B cell (primary cell): ENCODE data around the gene LMO7. TPM values are rescaled to one million over a fixed set of nuclear protein-coding genes. Genes with fewer than 3 reads are reported as not detected.

ENCODE experiments used
- ATAC-seq: fragments of 200-7000 bp; cut with Tn5 transposase; one replicate; pipeline ENCODE4 v1.10.0; 2021; ENCODE audit warnings: low read depth, mild to moderate bottlenecking, moderate number of reproducible peaks, moderate library complexity
- CTCF ChIA-PET: fragments of 350-600 bp; sonication (Branson Sonifier 250); formaldehyde crosslinking; loops from one replicate; lab custom pipeline; 2021; ENCODE audit warnings: antibody characterized with exemption, inconsistent platforms; lab: Charles Lee
- POLR2A ChIA-PET: fragments of 350-600 bp; sonication (Branson Sonifier 250); formaldehyde crosslinking; loops from one replicate; lab custom pipeline; 2021; ENCODE audit warnings: antibody characterized with exemption; lab: Charles Lee
- DNase-seq: peaks from one replicate; pipeline ENCODE4 v3.0.0; 2013
- H2AFZ ChIP-seq: 2 replicates; pipeline ENCODE4 v1.6.1; 2012; ENCODE audit warnings: mild to moderate bottlenecking, low read depth, low read length; ENCODE audit not compliant: insufficient read depth, poor library complexity, severe bottlenecking
- H3K27ac ChIP-seq, 2 donors: 1 replicate in 1 of 2; 2 replicates in 1 of 2; pipeline ENCODE4 v1.5.1; 2012 to 2013; ENCODE audit warnings: low read length in 2 of 2, mild to moderate bottlenecking in 2 of 2, moderate library complexity in 1 of 2
- H3K27me3 ChIP-seq, 4 experiments: fragments of 200-600 bp in 1 of 4; sonication (generic) in 1 of 4; replicated peaks in 1 of 4; 1 replicate in 2 of 4; 2 replicates in 2 of 4; pipeline versions ENCODE4 v1.6.1 to v1.7.0; 2013 to 2016; ENCODE audit warnings: low read length in 3 of 4, mild to moderate bottlenecking in 2 of 4, mixed read lengths in 1 of 4, moderate library complexity in 1 of 4; ENCODE audit not compliant: insufficient read depth in 4 of 4, control insufficient read depth in 3 of 4; ENCODE audit errors: control extremely low read depth in 1 of 4
- H3K36me3 ChIP-seq, 2 experiments: replicated peaks in 1 of 2; 1 replicate in 1 of 2; 2 replicates in 1 of 2; pipeline versions ENCODE4 v1.6.1 to v1.7.1; 2013; ENCODE audit warnings: low read length in 1 of 2; ENCODE audit not compliant: insufficient read depth in 2 of 2, control insufficient read depth in 1 of 2; ENCODE audit errors: control extremely low read depth in 1 of 2, extremely low read depth in 1 of 2
- H3K4me1 ChIP-seq, 2 donors: fragments of 200-600 bp in 1 of 2; sonication (generic) in 1 of 2; 1 replicate in 1 of 2; 2 replicates in 1 of 2; pipeline versions ENCODE4 v1.5.1 to v1.6.1; 2013 to 2017; ENCODE audit warnings: low read length in 2 of 2; ENCODE audit not compliant: control insufficient read depth in 2 of 2, insufficient read depth in 2 of 2
- H3K4me2 ChIP-seq: replicated peaks from 2 replicates; pipeline ENCODE3; 2012; ENCODE audit warnings: mild to moderate bottlenecking, low read depth, low read length; ENCODE audit not compliant: poor library complexity, severe bottlenecking
- H3K4me3 ChIP-seq, 5 experiments: fragments of 200-600 bp in 1 of 5; sonication (generic) in 1 of 5; 1 replicate in 3 of 5; 2 replicates in 2 of 5; pipeline versions ENCODE4 v1.5.1 to v1.7.0; 2011 to 2016; ENCODE audit warnings: low read length in 4 of 5, mild to moderate bottlenecking in 4 of 5, low read depth in 2 of 5, control low read depth in 1 of 5, moderate library complexity in 1 of 5; ENCODE audit not compliant: insufficient read depth in 1 of 5; ENCODE audit errors: control extremely low read depth in 1 of 5, extremely low read depth in 1 of 5
- H3K79me2 ChIP-seq: fragments of 200-600 bp; sonication (generic); one replicate; pipeline ENCODE4 v1.6.0; 2016; ENCODE audit warnings: low read length; ENCODE audit not compliant: control insufficient read depth, insufficient read depth
- H3K9ac ChIP-seq: fragments of 200-600 bp; sonication (generic); 2 replicates; pipeline ENCODE4 v1.6.1; 2017; ENCODE audit warnings: mild to moderate bottlenecking, low read length, moderate library complexity
- H3K9me3 ChIP-seq, 3 donors: one replicate each; pipeline versions ENCODE4 v1.6.1 to v1.7.1; 2013; ENCODE audit warnings: low read length in 2 of 3; ENCODE audit not compliant: control insufficient read depth in 2 of 3, insufficient read depth in 1 of 3; ENCODE audit errors: control extremely low read depth in 1 of 3
- H4K20me1 ChIP-seq: 2 replicates; pipeline ENCODE4 v1.6.0; 2012; ENCODE audit warnings: mild to moderate bottlenecking, low read length; ENCODE audit not compliant: insufficient read depth, control insufficient read depth, poor library complexity, severe bottlenecking
- H3K27ac Mint-ChIP-seq: one replicate; pipeline ENCODE4 v1.8.0; 2021; ENCODE audit warnings: mixed read lengths
- H3K27me3 Mint-ChIP-seq: one replicate; pipeline ENCODE4 v1.8.0; 2021; ENCODE audit warnings: mixed read lengths
- H3K4me1 Mint-ChIP-seq: one replicate; pipeline ENCODE4 v1.8.0; 2021; ENCODE audit warnings: mixed read lengths
- H3K4me3 Mint-ChIP-seq: one replicate; pipeline ENCODE4 v1.8.0; 2021; ENCODE audit warnings: mixed read lengths
- H3K9me3 Mint-ChIP-seq: one replicate; pipeline ENCODE4 v1.8.0; 2022; ENCODE audit warnings: mixed read lengths; ENCODE audit not compliant: insufficient read depth
- CTCF ChIP-seq: fragments of 200-600 bp; IDR thresholded peaks from one replicate; pipeline ENCODE4 v1.8.0; 2022; ENCODE audit warnings: antibody characterized with exemption, mild to moderate bottlenecking
- EZH2 ChIP-seq: IDR thresholded peaks from 2 replicates; pipeline ENCODE4 v1.6.1; 2012; ENCODE audit warnings: borderline replicate concordance, low read depth, mild to moderate bottlenecking, moderate library complexity, low read length; ENCODE audit not compliant: insufficient read depth, poor library complexity, severe bottlenecking
- WGBS: methylation state at CpG from one replicate; pipeline ENCODE4 v1.1.5; 2013; ENCODE audit warnings: missing lambda C conversion rate; ENCODE audit not compliant: insufficient coverage; 5-methylcytosine and 5-hydroxymethylcytosine counted together
- intact Hi-C: fragments of 100-400 bp; cut with micrococcal nuclease; formaldehyde crosslinking; loops from one replicate; pipeline ENCODE4 v1.10.0; 2022
- polyA plus RNA-seq: library from polyadenylated mRNA; depleted of rRNA; stranded (reverse); fragments of >200 nt; gene quantifications from 2 replicates; pipeline ENCODE4 v1.2.3, GENCODE V29; 2012
- total RNA-seq, 2 donors: library from RNA; stranded (reverse); fragments of 120-200 nt in 1 of 2; gene quantifications; 1 replicate in 1 of 2; 2 replicates in 1 of 2; pipeline versions ENCODE4 v1.2.3 to v1.2.4, GENCODE V29; 2013 to 2022

LMO7 gene
- total and polyA plus RNA-seq, 2 donors (not counting 1 experiment from before 2014, with no cell fraction given) = 7.8 to 17.4 TPM

GRCh38 chr13:75713852-75714251, 77.7 kb downstream of the LMO7 start:
- Histone ChIP-seq H3K9me3 (peaks cover 0 to 1% (median 0%) of the 10 kb centered on the region in 3 donors), H2AFZ (no peak overlapping the region), H3K79me2 (no peaks in the 10 kb centered on the region), H3K4me3 (no peak overlapping the region), H4K20me1 (no peaks in the 10 kb centered on the region), H3K4me2 (no peak overlapping the region), H3K36me3 (no peaks in the 10 kb centered on the region), H3K9ac (no peak overlapping the region), H3K4me1 (no peaks in the 10 kb centered on the region), H3K27ac (no peak overlapping the region), H3K27me3 (no peaks in the 10 kb centered on the region)
- TF ChIP-seq EZH2 (no peak), CTCF (no peak)
- H3K4me1 Mint-ChIP-seq = no peaks in the 10 kb centered on the region
- WGBS = no CpG with 5 or more reads among the region's 2 CpGs
- H3K9me3 Mint-ChIP-seq = no peaks in the 10 kb centered on the region
- ChIA-PET POLR2A (no interaction called here), CTCF (interaction anchor here (0.7 kb wide), 1 partner anchor 21 kb away, joined by 4 read pairs; no protein-coding TSS in a partner anchor)
- intact Hi-C loops = no loop called here
- no peaks in the 10 kb centered on the region for H3K27me3 Mint-ChIP-seq
- no peak for ATAC-seq
- no peak overlapping the region for H3K27ac Mint-ChIP-seq
- no peak overlapping the region for H3K4me3 Mint-ChIP-seq
- DNase-seq = no peak

DNA sequence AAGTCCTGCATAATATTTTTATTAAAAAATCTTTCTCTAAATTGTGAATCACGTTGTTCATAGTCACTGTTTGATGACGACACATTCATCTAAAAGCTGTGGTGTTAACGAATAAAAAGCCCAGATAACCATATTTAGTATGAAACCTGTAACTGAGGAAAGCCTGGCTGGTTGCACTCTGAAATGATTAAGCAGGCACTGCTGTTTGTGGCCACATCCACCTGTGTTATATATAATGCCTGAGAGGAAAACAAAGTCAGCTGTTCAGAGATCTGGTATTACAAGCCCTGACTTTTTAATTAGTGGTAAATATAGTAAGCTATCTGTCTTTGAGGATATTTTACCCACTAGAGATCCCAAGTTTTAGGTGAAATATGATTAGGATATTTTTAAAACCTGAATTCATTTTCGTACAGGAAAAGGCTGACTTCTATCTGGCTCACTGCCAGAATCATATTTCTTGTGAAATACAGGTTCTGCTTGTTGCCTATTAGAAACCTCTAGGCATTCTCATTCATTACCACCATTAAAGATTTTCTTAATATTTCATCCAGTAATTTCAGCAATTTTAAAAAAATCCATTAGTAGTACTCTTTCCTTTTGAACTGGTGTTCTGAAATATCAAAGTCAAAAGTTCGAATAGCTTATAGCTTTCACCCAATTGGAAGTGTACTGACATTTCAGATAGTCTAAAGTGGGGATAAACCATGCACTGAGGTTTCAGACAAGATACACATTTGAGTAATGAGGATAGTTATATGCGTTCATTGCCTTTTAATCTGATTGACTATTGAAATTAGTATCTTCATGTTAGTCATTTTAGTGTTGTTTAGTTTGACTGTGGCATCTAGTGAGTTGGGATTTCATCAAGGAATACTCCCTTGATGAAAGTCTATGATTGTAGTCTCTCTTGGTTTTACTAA, 79.7 kb downstream of the LMO7 start:
- DNase-seq = no peak
- no peaks in the 10 kb centered on the region for H3K36me3 ChIP-seq
- no peak overlapping the region for H3K4me2 ChIP-seq
- no peak for ATAC-seq
- intact Hi-C loops = no loop called here
- peaks cover 0 to 1% (median 0%) of the 10 kb centered on the region in 3 donors for H3K9me3 ChIP-seq
- Mint-ChIP-seq H3K4me1 (no peaks in the 10 kb centered on the region), H3K4me3 (no peak overlapping the region), H3K27me3 (no peaks in the 10 kb centered on the region), H3K27ac (no peak overlapping the region), H3K9me3 (no peaks in the 10 kb centered on the region)
- ChIA-PET CTCF (interaction anchor here (1.5 to 2.2 kb wide), 2 partner anchors 9 to 19 kb away, joined by 3 to 15 read pairs; no protein-coding TSS in a partner anchor), POLR2A (no interaction called here)
- H3K79me2 ChIP-seq = no peaks in the 10 kb centered on the region
- no peaks in the 10 kb centered on the region for H3K4me1 ChIP-seq
- no peak overlapping the region for H3K4me3 ChIP-seq
- no peak overlapping the region for H3K9ac ChIP-seq
- no peaks in the 10 kb centered on the region for H4K20me1 ChIP-seq
- TF ChIP-seq EZH2 (no peak), CTCF (no peak)
- no peak overlapping the region for H3K27ac ChIP-seq
- no peaks in the 10 kb centered on the region for H3K27me3 ChIP-seq
- no peak overlapping the region for H2AFZ ChIP-seq
- WGBS = 60% methylated on average over 1 of the region's 6 CpGs
